NB4 (cell line): ENCODE results near the gene OGFOD2.

Source experiments
- POLR2A ChIP-seq: IDR thresholded peaks from 2 replicates; pipeline ENCODE4 v1.6.1; 2011; ENCODE audit warnings: mild to moderate bottlenecking; ENCODE audit not compliant: insufficient read length; ENCODE audit errors: extremely low read depth
- TF ChIP-seq, protein P1 (sequence below): IDR thresholded peaks from one replicate; pipeline ENCODE4 v1.5.1; 2012; ENCODE audit warnings: low read depth, low read length
- TF ChIP-seq, protein P2 (sequence below): IDR thresholded peaks from 2 replicates; pipeline ENCODE4 v1.6.1; 2011; ENCODE audit warnings: low read depth, low read length

- no peak for TF ChIP-seq POLR2A
- TF ChIP-seq, protein P1, sequence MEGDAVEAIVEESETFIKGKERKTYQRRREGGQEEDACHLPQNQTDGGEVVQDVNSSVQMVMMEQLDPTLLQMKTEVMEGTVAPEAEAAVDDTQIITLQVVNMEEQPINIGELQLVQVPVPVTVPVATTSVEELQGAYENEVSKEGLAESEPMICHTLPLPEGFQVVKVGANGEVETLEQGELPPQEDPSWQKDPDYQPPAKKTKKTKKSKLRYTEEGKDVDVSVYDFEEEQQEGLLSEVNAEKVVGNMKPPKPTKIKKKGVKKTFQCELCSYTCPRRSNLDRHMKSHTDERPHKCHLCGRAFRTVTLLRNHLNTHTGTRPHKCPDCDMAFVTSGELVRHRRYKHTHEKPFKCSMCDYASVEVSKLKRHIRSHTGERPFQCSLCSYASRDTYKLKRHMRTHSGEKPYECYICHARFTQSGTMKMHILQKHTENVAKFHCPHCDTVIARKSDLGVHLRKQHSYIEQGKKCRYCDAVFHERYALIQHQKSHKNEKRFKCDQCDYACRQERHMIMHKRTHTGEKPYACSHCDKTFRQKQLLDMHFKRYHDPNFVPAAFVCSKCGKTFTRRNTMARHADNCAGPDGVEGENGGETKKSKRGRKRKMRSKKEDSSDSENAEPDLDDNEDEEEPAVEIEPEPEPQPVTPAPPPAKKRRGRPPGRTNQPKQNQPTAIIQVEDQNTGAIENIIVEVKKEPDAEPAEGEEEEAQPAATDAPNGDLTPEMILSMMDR, result no peak
- TF ChIP-seq, protein P2, sequence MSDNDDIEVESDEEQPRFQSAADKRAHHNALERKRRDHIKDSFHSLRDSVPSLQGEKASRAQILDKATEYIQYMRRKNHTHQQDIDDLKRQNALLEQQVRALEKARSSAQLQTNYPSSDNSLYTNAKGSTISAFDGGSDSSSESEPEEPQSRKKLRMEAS, result no peak
Observed at GRCh38 chr12:122929812-122930211, 45.2 kb upstream of the OGFOD2 start.
